Thoracic aorta (tissue), 2 donors: ENCODE measurements around the gene HSCB. TPM values are rescaled to one million over a fixed set of nuclear protein-coding genes. Genes with fewer than 3 reads are reported as not detected.

Experiments
- ATAC-seq: fragments of 150-250 bp; one replicate; pipeline ENCODE4 v1.8.0; 2017; ENCODE audit warnings: low read depth; ENCODE audit not compliant: insufficient number of reproducible peaks, low FRiP score
- DNase-seq: peaks from one replicate; pipeline ENCODE4 v3.0.0-alpha.2; 2020; ENCODE audit warnings: low spot score
- H3K27ac ChIP-seq, 2 donors: fragments of 200-600 bp; sonication (generic); 1 replicate in 1 of 2; 2 replicates in 1 of 2; pipeline ENCODE4 v1.5.1; 2016; ENCODE audit warnings: mild to moderate bottlenecking in 2 of 2, moderate library complexity in 2 of 2
- H3K27me3 ChIP-seq: fragments of 200-600 bp; sonication (generic); replicated peaks from 2 replicates; pipeline ENCODE4 v1.6.0; 2016; ENCODE audit warnings: mild to moderate bottlenecking; ENCODE audit not compliant: insufficient read depth
- H3K36me3 ChIP-seq: fragments of 200-600 bp; sonication (generic); one replicate; pipeline ENCODE4 v1.5.1; 2016
- H3K4me1 ChIP-seq, 2 donors: fragments of 200-600 bp; sonication (generic); 1 replicate in 1 of 2; 2 replicates in 1 of 2; pipeline versions ENCODE4 v1.5.1 to v1.6.0; 2016; ENCODE audit warnings: low read depth in 2 of 2, mild to moderate bottlenecking in 1 of 2; ENCODE audit not compliant: control insufficient read depth in 1 of 2
- H3K4me3 ChIP-seq: fragments of 200-600 bp; sonication (generic); 2 replicates; pipeline ENCODE4 v1.5.1; 2016; ENCODE audit warnings: mild to moderate bottlenecking
- H3K9me3 ChIP-seq: fragments of 200-600 bp; sonication (generic); 2 replicates; pipeline ENCODE4 v1.5.1; 2016
- total RNA-seq, 2 donors: library from RNA; depleted of rRNA; stranded (reverse); fragments of >200 nt; gene quantifications; one replicate each; pipeline versions ENCODE4 v1.1.0 to v1.2.3, GENCODE V29; 2016
- TF ChIP-seq, protein P1 (sequence below): fragments of 200-600 bp; sonication (generic); IDR thresholded peaks from one replicate; pipeline ENCODE4 v1.5.1; 2019; ENCODE audit warnings: antibody characterized with exemption

The HSCB gene
- total RNA-seq, 2 donors from 2014 or later: 9.3 to 11.9 TPM

DNA sequence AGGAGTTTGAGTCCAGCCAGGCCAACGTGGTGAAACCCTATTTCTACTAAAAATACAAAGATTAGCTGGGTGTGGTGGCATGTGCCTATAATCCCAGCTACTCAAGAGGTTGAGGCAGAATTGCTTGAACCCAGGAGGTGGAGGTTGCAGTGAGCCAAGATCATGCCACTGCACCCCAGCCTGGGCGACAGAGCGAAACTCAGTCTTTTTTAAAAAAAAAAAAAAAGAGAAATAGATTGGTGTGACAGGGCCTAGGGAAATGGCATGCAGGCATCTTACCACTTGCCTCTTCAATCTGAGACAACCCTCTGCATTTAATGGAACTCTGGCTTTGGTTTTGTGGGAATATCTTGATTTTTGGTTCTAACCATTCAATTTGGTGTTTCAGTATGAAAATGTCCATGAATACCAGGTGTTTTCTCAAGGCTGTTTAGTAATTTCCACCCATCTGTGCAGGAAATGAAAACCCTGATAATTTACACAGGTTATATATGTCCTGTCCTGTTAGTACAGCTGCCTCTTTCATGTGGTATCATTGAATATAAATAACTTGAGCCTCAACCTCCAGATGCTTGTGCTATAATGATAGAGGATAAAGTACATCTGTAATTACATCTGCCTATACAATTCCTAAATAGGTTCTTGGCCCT lies 50.1 kb downstream of the HSCB start:
- TF ChIP-seq, protein P1, sequence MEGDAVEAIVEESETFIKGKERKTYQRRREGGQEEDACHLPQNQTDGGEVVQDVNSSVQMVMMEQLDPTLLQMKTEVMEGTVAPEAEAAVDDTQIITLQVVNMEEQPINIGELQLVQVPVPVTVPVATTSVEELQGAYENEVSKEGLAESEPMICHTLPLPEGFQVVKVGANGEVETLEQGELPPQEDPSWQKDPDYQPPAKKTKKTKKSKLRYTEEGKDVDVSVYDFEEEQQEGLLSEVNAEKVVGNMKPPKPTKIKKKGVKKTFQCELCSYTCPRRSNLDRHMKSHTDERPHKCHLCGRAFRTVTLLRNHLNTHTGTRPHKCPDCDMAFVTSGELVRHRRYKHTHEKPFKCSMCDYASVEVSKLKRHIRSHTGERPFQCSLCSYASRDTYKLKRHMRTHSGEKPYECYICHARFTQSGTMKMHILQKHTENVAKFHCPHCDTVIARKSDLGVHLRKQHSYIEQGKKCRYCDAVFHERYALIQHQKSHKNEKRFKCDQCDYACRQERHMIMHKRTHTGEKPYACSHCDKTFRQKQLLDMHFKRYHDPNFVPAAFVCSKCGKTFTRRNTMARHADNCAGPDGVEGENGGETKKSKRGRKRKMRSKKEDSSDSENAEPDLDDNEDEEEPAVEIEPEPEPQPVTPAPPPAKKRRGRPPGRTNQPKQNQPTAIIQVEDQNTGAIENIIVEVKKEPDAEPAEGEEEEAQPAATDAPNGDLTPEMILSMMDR: no peak
- peaks cover 8 to 21% of the 10 kb centered on the region in 2 donors for H3K4me1 ChIP-seq
- peaks cover 37% of the 10 kb centered on the region for H3K36me3 ChIP-seq
- no peaks in the 10 kb centered on the region for H3K27me3 ChIP-seq
- DNase-seq (no peak), ATAC-seq (no peak)
- H3K9me3 ChIP-seq: no peaks in the 10 kb centered on the region
- H3K27ac ChIP-seq: no peak overlapping the region
- H3K4me3 ChIP-seq: no peak overlapping the region

DNA sequence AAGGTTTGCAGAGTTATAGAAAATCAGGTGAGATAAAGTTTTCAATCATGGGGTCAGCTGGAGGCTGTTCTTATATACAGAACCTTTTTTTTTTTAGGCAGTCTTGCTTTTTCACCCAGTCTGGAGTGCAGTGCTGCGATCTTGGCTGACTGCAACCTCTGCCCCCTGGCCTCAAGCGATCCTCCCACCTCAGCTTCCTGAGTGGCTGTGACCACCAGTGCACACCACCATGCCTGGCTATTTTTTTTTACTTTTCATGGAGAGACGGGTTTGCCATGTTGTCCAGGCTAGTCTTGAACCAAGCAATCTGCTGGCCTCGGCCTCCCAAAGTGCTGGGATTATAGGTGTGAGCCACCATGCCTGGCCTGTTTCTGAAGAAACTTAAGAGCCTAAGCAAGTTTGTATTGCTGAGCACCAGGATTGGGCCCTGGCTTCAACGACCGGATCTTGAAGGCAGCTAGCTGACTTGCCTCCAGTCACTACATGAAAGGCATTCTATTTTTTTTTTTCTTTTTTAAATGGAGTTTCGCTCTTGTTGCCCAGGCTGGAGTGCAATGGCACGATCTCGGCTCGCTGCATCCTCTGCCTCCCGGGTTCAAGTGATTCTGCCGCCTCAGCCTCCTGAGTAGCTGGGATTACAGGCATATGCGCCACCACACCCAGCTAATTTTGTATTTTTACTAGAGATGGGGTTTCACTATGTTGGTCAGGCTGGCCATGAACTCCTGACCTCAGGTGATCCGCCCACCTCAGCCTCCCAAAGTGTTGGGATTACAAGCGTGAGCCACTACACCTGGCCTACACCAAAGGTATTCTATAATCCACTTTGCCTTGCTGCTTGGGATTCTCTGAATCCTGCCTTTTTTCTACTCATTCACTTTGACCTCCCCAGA lies 50.9 kb downstream of the HSCB start:
- peaks cover 35% of the 10 kb centered on the region for H3K36me3 ChIP-seq
- no peaks in the 10 kb centered on the region for H3K27me3 ChIP-seq
- ATAC-seq (no peak), DNase-seq (no peak)
- TF ChIP-seq, protein P1: no peak
- peaks cover 13 to 29% of the 10 kb centered on the region in 2 donors for H3K4me1 ChIP-seq
- H3K4me3 ChIP-seq: no peak overlapping the region
- no peaks in the 10 kb centered on the region for H3K9me3 ChIP-seq
- H3K27ac ChIP-seq: no peak overlapping the region

DNA sequence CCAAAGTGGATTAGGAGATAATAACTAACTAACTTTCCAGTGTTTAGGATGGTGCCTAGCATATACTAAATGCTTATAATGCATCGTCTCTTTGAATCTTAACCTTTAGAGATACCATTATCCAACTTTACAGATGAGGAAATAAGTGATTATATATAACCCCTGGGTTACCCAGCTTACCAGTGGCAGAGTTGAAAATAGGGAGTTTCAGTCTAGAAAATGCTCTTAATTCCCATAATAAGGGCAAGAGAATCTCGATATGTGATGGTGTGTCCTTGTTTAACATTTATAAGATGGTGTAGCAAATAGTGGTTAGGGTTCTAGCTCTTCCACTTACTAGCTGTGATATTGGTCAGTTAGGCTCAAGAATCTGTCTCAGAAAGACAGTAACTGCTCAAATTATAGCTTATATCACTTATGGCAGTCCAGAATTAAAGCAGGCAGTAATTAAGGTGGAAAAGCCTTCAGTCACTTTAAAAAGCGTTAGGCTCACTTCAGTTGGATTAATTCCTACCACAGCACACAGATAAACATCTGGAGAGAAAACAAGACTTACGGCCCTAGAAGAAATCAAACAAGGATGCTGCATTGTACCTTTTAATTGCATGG lies 52.2 kb downstream of the HSCB start:
- DNase-seq: no peak
- no peak for ATAC-seq
- H3K4me1 ChIP-seq: peaks cover 23 to 42% of the 10 kb centered on the region in 2 donors
- no peak overlapping the region for H3K4me3 ChIP-seq
- TF ChIP-seq, protein P1: no peak
- H3K27me3 ChIP-seq: no peaks in the 10 kb centered on the region
- no peaks in the 10 kb centered on the region for H3K9me3 ChIP-seq
- no peak overlapping the region for H3K27ac ChIP-seq
- peaks cover 39% of the 10 kb centered on the region for H3K36me3 ChIP-seq

DNA sequence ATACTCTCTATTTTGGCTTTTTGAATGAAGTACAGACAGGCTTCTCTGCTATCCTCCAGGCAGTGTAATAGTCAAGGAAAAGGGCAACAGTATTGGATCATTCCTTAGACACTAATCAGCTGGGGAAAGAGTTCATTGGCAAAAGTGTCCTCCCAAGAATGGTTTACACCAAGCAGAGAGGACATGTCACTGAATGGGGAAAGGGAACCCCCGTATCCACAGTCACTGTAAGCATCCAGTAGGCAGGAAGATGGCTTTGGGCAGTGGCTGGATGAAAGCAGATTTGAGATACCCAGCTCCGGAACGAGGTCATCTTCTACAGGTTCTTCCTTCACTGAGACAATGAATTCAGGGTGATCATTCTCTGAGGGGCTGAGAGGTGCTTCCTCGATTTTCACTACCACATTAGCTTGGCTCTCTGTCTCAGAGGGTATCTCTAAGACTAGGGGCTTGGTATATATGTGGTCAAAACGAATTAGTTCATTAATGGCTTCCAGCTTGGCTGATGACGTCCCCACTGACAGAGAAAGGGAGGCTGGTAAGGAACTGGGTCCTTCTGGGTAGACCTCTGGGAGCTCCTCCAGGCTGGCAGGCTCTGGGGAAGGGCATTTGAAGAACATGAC lies 53.3 kb downstream of the HSCB start:
- TF ChIP-seq, protein P1: no peak

More for the DNA sequence above, 53.3 kb downstream of the HSCB start:
- H3K9me3 ChIP-seq: no peaks in the 10 kb centered on the region
- DNase-seq (no peak), ATAC-seq (no peak)
- peaks cover 39% of the 10 kb centered on the region for H3K36me3 ChIP-seq
- H3K4me1 ChIP-seq: peaks cover 23 to 43% of the 10 kb centered on the region in 2 donors
- no peak overlapping the region for H3K4me3 ChIP-seq
- H3K27me3 ChIP-seq: no peaks in the 10 kb centered on the region
- no peak overlapping the region for H3K27ac ChIP-seq
